GM19468 (cell line): ENCODE measurements around the gene KLHL29.
"Not testable (repeated sequence)": the region's sequence is repeated elsewhere in the genome, so short reads cannot be mapped to it uniquely, and the experiment has no call there.

Source experiments
- ATAC-seq: cut with Tn5 transposase; IDR thresholded peaks from one replicate; pipeline ENCODE4 v1.9.1; 2021; ENCODE audit warnings: mild to moderate bottlenecking, moderate library complexity, moderate number of reproducible peaks; ENCODE audit not compliant: unreplicated experiment; ENCODE audit errors: extremely low read depth

The KLHL29 gene

DNA sequence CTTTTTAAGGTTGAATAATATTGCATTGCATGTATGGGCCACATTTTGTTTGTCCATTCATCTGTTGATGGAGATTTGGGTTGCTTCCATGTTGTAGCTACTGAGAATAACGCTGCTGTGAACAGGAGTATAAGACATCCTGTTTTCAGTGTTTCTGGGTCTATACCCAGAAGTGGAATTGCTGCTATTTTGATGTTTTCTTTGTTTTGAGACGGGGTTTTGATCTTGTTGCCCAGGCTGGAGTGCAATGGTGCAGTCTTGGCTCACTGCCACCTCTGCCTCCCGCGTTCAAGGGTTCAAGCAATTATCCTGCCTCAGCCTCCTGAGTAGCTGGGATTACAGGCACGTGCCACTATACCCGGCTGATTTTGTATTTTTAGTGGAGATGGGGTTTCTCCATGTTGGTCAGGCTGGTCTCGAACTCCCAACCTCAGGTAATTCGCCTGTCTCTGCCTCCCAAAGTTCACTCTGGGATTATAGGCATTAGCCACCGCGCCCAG lies 6.3 kb downstream of the KLHL29 start:
- not testable (repeated sequence) for ATAC-seq

DNA sequence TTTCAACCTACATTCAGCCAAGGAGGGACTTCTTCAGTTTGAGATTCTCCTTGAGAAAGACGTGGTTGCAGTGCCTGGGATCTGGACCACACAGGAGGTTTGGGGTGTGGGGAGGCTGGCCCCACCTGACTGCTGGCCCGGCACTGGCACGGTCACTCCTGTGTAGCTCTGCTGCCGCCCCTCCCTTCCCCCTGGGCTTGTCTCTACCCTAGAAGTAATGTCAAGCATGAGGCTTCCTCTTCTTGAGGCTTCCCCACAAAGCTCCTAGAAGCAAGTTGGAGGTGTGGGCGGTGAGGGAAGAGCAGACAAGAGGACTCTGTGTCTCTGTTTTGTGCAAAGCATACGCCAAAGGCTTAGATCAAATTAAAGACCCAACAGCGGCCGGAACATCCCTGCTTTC lies 8.7 kb downstream of the KLHL29 start:
- ATAC-seq: no peak

DNA sequence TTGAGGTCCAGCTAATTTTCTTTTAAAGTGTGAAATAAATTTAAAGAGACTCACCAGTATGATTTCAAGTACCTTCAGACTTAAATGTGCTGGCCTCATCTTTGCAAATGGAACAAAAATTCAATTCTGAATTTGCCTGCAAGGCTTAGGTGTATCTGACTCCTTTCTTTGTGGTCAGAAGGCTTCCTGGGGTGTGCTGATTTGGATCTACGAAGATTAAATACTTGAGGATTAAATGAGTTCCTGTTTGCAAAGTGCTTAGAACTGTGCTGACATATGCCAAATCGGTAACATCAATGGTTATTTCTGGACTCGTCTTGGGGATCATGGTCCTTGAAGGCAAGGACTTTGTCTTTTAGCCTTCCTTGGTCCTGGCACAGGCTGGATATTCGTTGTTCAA lies 9.7 kb downstream of the KLHL29 start:
- no peak for ATAC-seq

DNA sequence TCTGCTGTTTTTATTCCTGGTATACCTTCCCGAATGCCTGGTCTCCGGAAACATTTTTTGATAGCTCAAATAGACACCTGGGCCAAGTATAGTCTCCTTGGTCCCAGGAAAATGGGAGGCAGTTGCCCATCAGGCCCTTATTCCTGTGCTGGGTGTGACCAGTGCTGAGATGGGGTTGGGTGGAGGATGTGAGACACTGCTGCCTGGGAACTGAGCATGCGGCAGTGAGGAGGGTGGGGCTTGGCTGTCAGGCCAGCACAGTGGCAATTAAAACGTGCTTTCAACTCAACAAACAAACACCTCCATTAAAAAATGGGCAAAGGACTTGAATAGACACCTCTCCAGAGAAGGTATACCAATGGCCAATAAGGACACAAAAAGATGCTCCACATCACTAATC lies 12.5 kb downstream of the KLHL29 start:
- ATAC-seq: no peak

DNA sequence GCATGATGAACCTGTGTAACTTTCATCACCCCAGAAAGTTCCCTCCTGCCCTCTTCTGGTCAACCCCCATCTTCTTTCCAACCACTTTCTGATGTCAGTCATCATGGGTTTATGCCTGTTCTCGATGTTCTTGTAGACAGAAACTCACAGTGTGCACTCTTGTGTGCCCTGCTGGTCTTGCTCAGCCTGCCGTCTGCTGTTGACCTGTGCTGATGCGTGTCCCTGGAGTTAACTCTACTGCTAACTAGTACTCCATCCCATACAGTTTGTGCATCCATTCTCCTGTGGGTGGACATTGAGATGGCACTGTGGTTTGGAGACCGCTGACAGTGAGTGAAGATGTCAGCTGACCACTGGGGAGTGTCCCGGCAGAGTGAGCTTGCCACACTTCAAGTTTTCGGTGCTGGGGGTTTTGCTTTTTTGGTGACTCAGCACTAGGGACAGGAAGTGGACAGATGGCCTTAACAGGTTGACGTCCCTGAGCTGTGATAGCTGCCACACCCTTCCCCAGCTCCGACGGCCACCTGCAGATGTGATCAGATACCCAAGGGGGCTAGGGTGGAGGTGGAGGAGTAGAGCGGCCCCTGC lies 14.8 kb downstream of the KLHL29 start:
- ATAC-seq: peak; percentile 35

DNA sequence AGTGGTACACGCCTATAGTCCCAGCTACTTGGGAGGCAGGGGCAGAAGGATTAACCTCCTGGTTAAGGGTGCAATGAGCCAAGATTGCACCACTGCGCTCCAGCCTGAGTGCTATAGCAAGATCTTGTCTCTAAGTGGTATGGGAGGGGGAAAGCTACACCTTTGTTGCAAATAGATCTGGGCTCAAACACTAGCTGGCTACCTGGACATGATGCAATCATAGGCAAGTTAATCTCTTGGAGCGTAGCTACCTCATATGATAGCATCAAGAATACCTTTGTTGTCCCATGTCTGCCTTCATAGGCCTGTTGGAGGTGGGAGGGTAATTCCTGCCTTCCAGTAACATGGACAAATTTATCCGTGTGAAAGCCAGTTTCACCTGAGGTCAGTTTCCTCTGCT lies 15.7 kb downstream of the KLHL29 start:
- no peak for ATAC-seq

DNA sequence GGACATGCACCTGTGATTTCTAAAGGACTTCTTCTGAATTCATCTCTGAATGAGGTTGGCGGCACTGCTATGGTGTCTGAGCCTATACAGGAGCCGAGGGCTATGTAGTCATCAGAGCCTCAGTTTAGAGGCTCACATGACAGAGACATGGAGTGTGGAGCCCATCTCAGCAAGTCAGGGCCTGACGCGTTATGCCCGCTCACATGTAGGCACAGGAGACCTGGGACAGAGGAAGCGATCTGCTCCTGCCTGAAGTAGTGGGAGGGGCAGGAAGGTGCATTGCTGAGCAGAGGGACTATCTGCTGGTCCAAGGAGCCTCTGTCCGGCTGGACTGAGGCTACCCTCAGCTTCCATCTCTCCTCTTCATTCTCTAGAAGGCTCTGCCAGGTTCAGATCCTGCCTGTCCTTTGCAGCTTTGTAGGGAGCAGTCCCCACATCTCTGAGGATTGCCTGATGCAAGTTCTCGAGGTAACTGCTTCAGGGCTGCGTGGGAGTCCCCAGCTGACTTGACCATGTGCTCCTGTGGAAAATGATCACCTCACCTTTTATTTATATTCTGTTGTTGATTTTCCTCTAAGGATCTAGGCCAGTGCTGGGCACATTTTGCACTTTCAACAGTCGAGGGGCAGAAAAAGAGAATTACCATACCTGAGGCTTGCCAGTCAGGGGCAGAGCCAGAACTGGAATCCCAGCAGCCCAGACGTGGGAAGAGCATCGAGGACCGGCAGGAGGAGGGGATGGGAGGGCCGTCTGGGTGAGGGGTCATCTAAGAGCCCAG lies 16.6 kb downstream of the KLHL29 start:
- ATAC-seq: no peak

DNA sequence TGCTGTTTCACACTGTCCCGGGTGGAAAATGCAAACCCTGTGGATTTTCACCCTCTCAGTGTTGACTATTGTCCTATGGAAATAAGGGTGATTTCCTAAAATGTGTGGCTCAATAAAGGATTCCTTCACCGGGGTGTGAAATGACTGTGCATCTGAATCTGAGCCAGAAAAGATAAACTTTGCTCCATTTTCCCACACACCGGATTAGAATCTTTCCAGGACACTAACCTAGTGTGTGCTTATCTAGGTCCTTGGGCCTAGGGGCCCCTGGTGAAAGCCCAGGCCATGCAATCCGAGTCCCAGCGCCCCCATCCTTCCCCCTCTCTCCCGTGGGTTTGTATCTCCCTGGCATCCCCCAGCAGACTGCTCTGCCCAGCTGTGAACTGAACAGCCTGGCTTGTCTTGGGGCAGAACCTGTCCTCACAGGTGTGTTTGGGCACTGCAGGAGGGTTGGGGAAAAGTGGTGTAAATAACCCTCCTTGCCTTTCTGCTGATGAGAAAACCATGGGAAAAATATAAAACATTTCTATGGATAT lies 17.3 kb downstream of the KLHL29 start:
- ATAC-seq: no peak

DNA sequence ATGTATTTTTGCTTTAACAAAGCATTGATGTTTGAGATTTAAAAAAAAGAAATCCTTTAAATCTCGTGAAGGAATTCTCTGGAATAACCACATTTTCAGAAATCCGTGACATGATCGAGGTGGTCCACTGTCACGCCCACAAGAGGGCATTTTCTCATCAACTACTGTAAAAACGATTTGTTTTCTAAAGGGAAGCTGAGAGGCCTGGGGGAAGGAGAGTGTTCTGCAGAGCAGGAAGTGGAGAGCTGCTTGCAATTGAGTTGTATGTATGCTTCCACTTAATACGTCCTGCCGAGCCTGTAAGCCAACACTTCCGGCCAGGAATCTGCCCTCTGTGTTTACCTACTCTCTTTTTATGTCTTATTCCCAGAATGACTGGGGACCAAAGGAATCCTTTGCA lies 19.4 kb downstream of the KLHL29 start:
- no peak for ATAC-seq

DNA sequence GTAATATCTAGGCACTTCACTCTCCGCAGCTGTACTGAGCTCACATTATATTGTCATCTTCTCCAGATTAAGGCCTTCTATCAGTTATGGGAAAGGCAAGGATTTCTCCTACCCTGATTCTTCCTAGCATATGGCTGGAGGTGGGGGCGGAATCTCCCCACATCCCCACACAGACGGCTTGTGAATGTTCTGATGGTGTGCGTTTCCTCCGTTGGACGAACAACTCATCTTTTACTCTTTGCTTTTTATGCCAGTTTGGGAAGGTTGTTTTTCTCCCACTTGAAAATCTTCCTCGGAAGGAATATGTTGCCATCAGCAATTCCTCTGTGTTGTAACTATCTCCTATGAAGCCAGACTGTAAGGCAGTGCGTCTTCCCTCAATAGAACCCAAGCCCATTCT lies 24.3 kb downstream of the KLHL29 start:
- ATAC-seq: no peak

DNA sequence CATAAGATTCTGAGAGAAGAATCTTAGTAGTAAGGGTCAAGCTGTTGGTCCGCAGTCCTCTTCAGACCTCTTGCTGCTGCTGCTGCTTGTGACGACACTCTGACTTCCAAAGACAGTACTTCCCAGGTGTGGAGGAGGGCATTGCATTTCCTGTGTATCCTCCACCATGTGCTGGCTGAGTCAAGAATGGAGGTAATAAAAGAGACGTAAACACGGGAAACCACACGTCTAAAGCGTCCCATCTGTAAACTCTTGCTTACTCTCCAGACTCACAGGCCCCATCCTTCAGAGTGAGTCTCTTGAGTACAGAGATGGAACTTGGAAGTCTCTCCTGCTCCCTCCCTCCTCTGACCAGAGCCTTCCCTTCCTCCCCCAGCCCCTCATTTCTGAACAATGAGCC lies 25.6 kb downstream of the KLHL29 start:
- ATAC-seq: no peak

DNA sequence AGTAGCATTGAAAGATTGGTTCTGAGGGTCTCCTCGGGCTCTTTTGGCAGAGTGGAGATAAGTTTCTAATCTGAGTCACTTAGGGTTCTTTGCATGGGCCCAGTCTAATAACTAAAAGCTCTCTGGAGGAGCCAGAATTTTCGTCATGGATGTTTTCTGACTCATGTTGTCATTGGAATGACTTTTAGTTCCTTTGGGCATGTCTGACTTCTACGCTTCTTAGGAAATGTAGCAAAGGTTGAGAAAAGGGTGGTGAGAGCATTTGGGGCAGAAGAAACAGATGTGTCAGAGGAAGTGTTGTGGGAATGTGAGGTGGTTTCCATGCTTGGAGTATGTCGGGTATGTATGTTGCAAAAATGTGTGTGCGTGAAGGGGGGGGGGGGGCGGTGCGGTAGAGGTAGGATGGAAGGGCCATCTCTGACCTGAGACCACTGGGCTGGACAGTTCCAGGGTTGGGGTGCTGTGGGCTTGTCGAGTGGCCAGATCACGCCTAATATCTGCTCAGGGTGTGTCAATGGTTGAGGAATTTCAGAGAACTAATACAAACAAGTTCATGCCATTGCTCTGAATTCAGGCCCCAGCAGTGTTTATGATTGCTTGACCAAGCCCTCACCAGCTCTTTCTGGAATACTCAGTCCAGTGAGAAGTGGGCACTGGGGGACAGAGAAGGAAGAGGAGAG lies 26.9 kb downstream of the KLHL29 start:
- no peak for ATAC-seq

DNA sequence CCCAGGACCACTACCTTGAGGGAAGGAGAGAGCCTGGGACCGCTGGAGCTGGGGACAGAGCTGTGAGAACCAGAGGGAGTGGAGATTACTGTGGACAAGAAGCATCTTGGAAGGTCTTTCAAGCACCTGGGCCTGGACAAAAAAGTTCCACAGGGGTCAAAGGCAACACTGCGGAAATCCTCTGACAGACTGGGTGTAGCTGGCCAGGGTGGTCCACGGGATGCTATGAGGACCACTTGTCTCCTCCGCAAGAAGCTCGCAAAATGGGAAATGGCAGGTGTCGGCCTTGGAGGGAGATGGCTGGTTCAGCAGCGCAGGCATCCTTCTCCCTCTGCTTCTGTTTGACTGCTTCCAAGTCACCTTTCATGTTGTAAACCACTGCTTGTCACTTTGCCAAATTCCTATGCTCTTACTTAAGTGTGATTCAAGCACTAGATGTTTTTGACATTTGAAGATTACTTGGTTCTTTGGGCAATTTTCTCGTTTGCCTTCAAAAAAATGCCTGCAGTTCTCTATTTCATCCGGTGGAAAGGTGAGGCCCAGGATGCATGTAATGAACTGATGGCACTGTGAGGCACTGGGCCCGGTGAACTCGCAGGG lies 27.7 kb downstream of the KLHL29 start:
- no peak for ATAC-seq

DNA sequence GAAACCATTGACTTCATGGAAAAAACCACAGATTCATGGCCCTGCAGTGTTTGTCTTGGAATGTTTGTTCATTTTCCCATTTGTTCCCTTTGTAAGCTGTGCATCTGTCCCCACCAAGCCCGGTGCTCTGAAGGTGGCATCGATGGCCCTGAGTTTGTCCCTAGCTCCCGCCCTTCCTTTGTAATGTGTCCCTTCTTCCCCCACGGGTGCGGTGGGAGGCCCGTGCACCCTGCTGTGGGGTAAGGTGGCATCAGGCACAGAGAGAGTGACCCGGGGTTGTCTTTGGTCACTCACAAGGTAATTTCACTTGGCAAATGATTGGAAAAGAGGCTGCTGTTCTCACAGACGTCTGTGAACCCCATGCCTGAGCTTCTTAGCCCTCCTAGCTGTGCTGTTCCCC lies 28.7 kb downstream of the KLHL29 start:
- no peak for ATAC-seq

DNA sequence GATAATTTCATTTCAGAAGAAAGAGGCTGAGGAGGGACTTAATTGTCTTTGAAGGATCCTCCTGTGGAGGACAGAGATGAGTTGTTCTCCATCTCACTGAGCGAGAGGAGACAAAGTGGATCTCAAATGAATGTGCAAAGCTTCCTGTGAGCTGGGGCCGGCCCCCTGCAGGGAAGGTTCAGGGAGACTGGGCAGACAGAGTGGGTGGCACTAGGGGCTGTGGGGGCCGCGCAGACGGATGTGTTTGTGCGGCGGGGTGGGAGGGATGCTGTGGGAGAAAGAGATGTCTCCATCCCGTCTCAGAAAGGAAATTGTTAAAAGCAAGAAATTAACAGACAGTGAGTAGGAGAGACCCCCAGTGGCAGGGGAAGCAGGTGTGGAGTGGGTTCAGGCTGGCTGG lies 29.1 kb downstream of the KLHL29 start:
- ATAC-seq: no peak

DNA sequence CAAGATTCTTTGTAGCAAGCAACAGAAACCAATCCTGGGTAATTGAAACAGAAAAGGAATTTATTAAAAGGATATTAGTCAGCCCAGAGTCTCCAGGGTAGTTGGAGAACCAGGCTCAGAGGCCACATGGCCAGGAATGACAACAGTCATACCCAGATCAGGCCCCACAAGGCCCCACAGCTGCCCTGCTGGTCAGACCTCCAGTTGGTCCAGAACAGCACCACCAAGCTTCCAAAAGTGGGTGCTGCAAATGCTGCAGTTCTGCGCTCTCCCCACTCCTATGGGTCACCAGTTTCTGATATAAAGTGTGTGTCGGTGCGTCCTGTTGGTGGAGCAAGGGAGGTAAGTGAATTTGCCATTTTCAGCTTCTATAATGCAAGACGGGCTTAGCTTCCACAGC lies 29.9 kb downstream of the KLHL29 start:
- ATAC-seq: no peak

DNA sequence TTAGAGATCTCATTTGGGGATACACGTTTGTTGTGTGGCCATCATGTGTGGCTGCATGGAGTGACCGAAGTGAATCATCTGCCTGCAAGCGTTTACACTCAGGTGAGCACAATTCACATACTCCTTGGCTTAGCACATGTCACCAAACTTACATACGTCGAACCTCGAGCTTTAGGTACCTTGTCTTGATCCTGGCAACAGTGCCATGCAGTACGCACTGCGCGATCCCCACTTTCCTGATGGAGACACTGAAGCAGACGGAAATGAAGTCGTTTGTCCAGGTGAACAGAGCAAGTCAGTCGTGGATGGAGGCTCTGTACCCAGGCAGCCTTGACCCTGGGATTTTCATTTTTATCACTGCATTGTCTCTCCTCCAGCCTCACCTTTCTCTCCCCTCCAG lies 32.3 kb downstream of the KLHL29 start:
- no peak for ATAC-seq

DNA sequence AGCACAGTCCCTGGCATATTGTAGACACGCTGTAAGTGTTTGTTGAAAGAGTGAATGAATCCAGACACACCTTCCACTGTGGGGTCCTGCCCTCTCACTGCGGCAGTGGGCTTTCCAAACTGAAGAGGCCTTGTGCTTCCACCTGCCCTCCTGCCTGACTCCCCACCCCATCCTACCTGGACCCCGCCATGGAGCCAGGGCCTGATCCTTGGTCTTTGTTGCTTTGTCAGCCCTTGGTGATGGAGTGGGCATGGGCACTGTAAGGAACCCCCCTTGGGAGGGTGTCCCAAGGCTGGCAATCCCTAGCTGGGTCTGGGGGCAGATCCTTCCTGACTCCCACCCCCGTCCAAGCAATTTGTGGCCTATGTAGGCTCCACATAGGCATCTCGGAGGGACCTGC lies 33.1 kb downstream of the KLHL29 start:
- ATAC-seq: no peak

DNA sequence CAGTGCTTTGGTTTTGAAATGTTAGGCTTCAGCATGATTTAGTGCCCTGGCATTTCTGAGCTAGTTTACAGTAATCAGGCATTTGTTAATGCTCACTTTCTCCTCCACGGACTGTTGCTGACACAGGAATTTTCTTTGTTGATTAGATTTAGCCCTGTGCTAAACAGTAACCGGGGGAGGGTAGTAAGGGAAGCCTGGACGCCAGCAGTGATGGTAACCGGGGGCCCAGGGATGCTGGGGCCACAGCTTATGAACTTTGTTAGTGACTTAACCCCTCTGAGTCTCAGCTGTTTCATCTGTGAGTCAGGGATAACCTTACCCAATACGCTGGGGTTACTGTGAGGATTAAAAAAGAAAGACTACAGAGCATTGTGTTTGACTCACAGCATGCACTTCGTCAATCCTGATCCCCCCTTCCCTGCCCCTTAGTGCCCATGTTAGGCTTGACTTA lies 33.5 kb downstream of the KLHL29 start:
- no peak for ATAC-seq

DNA sequence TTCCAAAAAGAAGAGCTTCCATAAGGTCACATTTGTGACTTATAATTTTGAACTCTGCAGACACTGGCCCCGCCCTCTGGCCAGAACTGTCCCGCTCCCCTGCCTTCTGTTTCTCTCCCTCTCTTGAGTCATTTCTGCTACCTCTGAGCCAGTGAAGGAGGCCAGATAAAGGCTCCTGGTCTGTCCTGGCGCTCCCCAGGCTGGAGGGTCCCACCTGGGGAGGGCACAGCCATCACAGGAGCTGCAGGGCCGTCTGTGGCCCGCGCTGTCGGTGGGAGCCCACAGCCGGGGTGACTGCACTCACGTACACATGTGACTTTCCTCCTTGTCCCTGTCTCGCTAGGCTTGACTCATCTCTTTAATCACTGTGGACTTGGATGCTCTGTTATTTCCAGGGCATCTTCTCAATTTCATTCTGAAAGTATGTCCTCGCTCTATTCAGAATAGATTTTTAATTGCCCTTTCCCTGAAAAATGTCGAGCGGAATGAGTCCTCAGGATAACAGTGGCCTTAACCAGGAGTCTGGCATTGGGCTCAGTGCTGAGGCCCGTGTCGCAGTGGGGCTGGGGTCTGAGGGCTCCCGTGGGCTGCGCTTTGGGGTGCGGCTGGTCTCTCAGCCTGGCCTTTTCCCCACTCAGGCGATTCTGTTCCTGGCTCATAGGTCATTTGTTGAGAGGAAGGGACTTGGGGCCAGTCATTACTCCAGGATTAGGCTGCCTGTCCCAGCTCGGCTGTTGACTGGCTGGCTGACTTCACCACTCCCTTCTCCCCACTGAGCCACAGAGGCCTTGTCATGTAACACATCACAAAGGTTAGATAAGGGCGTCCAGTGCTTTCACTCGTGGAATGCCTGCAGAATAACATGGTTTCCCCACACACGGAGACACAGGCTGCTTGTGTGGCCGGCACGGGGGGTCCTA lies 34.5 kb downstream of the KLHL29 start:
- no peak for ATAC-seq
